Common myeloid progenitor, CD34-positive (primary cell): ENCODE data around the gene CBL.
"Not testable (repeated sequence)": the region's sequence is repeated elsewhere in the genome, so short reads cannot be mapped to it uniquely, and the experiment has no call there.

ENCODE experiments used
- CTCF ChIA-PET: fragments of 350-600 bp; sonication (Branson Sonifier 250); formaldehyde crosslinking; loops from one replicate; lab custom pipeline; 2021; ENCODE audit warnings: antibody characterized with exemption; lab: Charles Lee
- POLR2A ChIA-PET: fragments of 350-600 bp; sonication (Branson Sonifier 250); formaldehyde crosslinking; loops from one replicate; lab custom pipeline; 2021; ENCODE audit warnings: antibody characterized with exemption; lab: Charles Lee
- DNase-seq, 3 donors: peaks; one replicate each; pipeline versions ENCODE4 v3.0.0 to v3.0.0-alpha.2; 2013
- H3K27ac ChIP-seq, 2 experiments: 1 replicate in 1 of 2; 2 replicates in 1 of 2; pipeline ENCODE4 v1.7.0; 2013; ENCODE audit warnings: inconsistent platforms in 2 of 2, low read length in 2 of 2, mild to moderate bottlenecking in 2 of 2, low read depth in 1 of 2, moderate library complexity in 1 of 2; ENCODE audit not compliant: severe bottlenecking in 2 of 2, insufficient read depth in 1 of 2, poor library complexity in 1 of 2
- H3K27me3 ChIP-seq, 5 experiments: replicated peaks in 2 of 5; 1 replicate in 3 of 5; 2 replicates in 2 of 5; pipeline versions ENCODE4 v1.6.1 to v1.7.0; 2013; ENCODE audit warnings: low read length in 4 of 5, mild to moderate bottlenecking in 2 of 5, moderate library complexity in 2 of 5, inconsistent platforms in 1 of 5; ENCODE audit not compliant: insufficient read depth in 5 of 5, control insufficient read depth in 4 of 5
- H3K36me3 ChIP-seq, 4 experiments: 1 replicate in 2 of 4; 2 replicates in 2 of 4; pipeline versions ENCODE4 v1.6.1 to v1.7.0; 2013; ENCODE audit warnings: low read length in 3 of 4, control low read depth in 1 of 4, mild to moderate bottlenecking in 1 of 4; ENCODE audit not compliant: control insufficient read depth in 4 of 4, insufficient read depth in 4 of 4
- H3K4me1 ChIP-seq, 4 experiments: 1 replicate in 3 of 4; 2 replicates in 1 of 4; pipeline versions ENCODE4 v1.6.1 to v1.7.1; 2013; ENCODE audit warnings: low read length in 3 of 4, mild to moderate bottlenecking in 3 of 4, control low read depth in 1 of 4, inconsistent platforms in 1 of 4, moderate library complexity in 1 of 4; ENCODE audit not compliant: control insufficient read depth in 4 of 4, insufficient read depth in 4 of 4; ENCODE audit errors: control extremely low read depth in 1 of 4
- H3K4me3 ChIP-seq, 7 experiments: 1 replicate in 4 of 7; 2 replicates in 3 of 7; pipeline versions ENCODE4 v1.5.1 to v1.7.0; 2013; ENCODE audit warnings: mild to moderate bottlenecking in 7 of 7, low read length in 6 of 7, moderate library complexity in 6 of 7, inconsistent platforms in 2 of 7, low read depth in 2 of 7, control low read depth in 1 of 7; ENCODE audit not compliant: insufficient read depth in 4 of 7, control insufficient read depth in 1 of 7; ENCODE audit errors: extremely low read depth in 1 of 7
- H3K9me3 ChIP-seq, 5 experiments: 1 replicate in 4 of 5; 2 replicates in 1 of 5; pipeline versions ENCODE4 v1.6.1 to v1.7.1; 2013; ENCODE audit warnings: low read length in 4 of 5, mild to moderate bottlenecking in 2 of 5, inconsistent platforms in 1 of 5, low read depth in 1 of 5, moderate library complexity in 1 of 5; ENCODE audit not compliant: control insufficient read depth in 4 of 5, insufficient read depth in 2 of 5; ENCODE audit errors: control extremely low read depth in 1 of 5
- WGBS: methylation state at CpG from one replicate; pipeline ENCODE4 v1.1.5; 2013; ENCODE audit not compliant: insufficient coverage; 5-methylcytosine and 5-hydroxymethylcytosine counted together

The CBL gene

GRCh38 chr11:119181677-119182412, 24.3 kb upstream of the CBL start:
- no peak for DNase-seq
- ChIA-PET CTCF (interaction anchor here (0.8 to 1.2 kb wide), 3 partner anchors 11 to 14 kb away, joined by 3 read pairs; no protein-coding TSS in a partner anchor), POLR2A (interaction anchor here (0.6 kb wide), 1 partner anchor 53 kb away, joined by 3 read pairs; no protein-coding TSS in a partner anchor)
- H3K4me1 ChIP-seq: peaks cover 4 to 12% (median 11%) of the 10 kb centered on the region in 4 experiments
- WGBS: over 99% methylated on average over 14 of the region's 17 CpGs
- no peak overlapping the region for H3K4me3 ChIP-seq
- peaks cover 2 to 28% (median 8%) of the 10 kb centered on the region in 4 experiments for H3K36me3 ChIP-seq
- no peaks in the 10 kb centered on the region for H3K9me3 ChIP-seq
- no peaks in the 10 kb centered on the region for H3K27me3 ChIP-seq
- no peak overlapping the region for H3K27ac ChIP-seq

GRCh38 chr11:119184399-119184798, 21.7 kb upstream of the CBL start:
- H3K27ac ChIP-seq, H3K9me3 ChIP-seq, H3K4me3 ChIP-seq, POLR2A ChIA-PET, H3K4me1 ChIP-seq, DNase-seq, H3K27me3 ChIP-seq: not testable (repeated sequence)
- CTCF ChIA-PET: interaction anchor here (2.2 kb wide), 1 partner anchor 12 kb away, joined by 10 read pairs; no protein-coding TSS in a partner anchor
- WGBS: 97% methylated on average over 5 of the region's 9 CpGs
- peaks cover 2 to 28% (median 6%) of the 10 kb centered on the region in 4 experiments for H3K36me3 ChIP-seq

- Histone ChIP-seq H3K27me3 (no peaks in the 10 kb centered on the region), H3K27ac (no peak overlapping the region), H3K4me3 (no peak overlapping the region), H3K4me1 (no peaks in the 10 kb centered on the region), H3K36me3 (peaks cover 2 to 14% (median 4%) of the 10 kb centered on the region in 4 experiments), H3K9me3 (no peaks in the 10 kb centered on the region)
- POLR2A ChIA-PET: no interaction called here
- no peak for DNase-seq
- CTCF ChIA-PET: interaction anchor here (1.1 to 1.5 kb wide), 3 partner anchors 10 to 17 kb away, joined by 3 to 4 read pairs (median 3); no protein-coding TSS in a partner anchor
- 81% methylated on average over 10 of the region's 15 CpGs for WGBS
These were observed 20.0 kb upstream of the CBL start for GRCh38 chr11:119185981-119186634.

- Histone ChIP-seq H3K4me1 (no peaks in the 10 kb centered on the region), H3K9me3 (no peaks in the 10 kb centered on the region), H3K27me3 (no peaks in the 10 kb centered on the region), H3K36me3 (peaks cover 2 to 5% (median 4%) of the 10 kb centered on the region in 4 experiments), H3K27ac (no peak overlapping the region), H3K4me3 (no peak overlapping the region)
- POLR2A ChIA-PET: no interaction called here
- CTCF ChIA-PET: interaction anchor here (1.4 to 1.8 kb wide), 3 partner anchors 8 to 18 kb away, joined by 3 to 6 read pairs (median 4); partner anchors contain the start of gene NLRX1
- WGBS: 97% methylated on average over 14 of the region's 21 CpGs
- no peak for DNase-seq
These were observed 18.8 kb upstream of the CBL start for GRCh38 chr11:119187123-119187892.

- no peak overlapping the region for H3K27ac ChIP-seq
- no peak for DNase-seq
- H3K9me3 ChIP-seq: no peaks in the 10 kb centered on the region
- 98% methylated on average over 7 of the region's 11 CpGs for WGBS
- no peak overlapping the region for H3K4me3 ChIP-seq
- no peaks in the 10 kb centered on the region for H3K27me3 ChIP-seq
- peaks cover 0 to 5% (median 4%) of the 10 kb centered on the region in 4 experiments for H3K36me3 ChIP-seq
- ChIA-PET POLR2A (no interaction called here), CTCF (interaction anchor here (1.4 to 1.8 kb wide), 2 partner anchors 9 to 19 kb away, joined by 4 to 6 read pairs; partner anchors contain the start of gene NLRX1)
- H3K4me1 ChIP-seq: no peaks in the 10 kb centered on the region
These were observed 18.1 kb upstream of the CBL start for GRCh38 chr11:119188067-119188466.

GRCh38 chr11:119188887-119189286, 17.3 kb upstream of the CBL start:
- POLR2A ChIA-PET: interaction anchor here (0.6 kb wide), 1 partner anchor 12 kb away, joined by 3 read pairs; no protein-coding TSS in a partner anchor
- CTCF ChIA-PET: interaction anchor here (1.4 to 1.8 kb wide), 2 partner anchors 10 to 20 kb away, joined by 4 to 6 read pairs; partner anchors contain the start of gene NLRX1
- H3K36me3 ChIP-seq: peaks cover 0 to 1% (median under 1%) of the 10 kb centered on the region in 4 experiments
- no peak overlapping the region for H3K4me3 ChIP-seq
- no peak for DNase-seq
- WGBS: 94% methylated on average over 5 of the region's 8 CpGs
- no peaks in the 10 kb centered on the region for H3K27me3 ChIP-seq
- H3K27ac ChIP-seq: no peak overlapping the region
- no peaks in the 10 kb centered on the region for H3K9me3 ChIP-seq
- no peaks in the 10 kb centered on the region for H3K4me1 ChIP-seq
